ENCODE results near the gene HPS1.

DNA sequence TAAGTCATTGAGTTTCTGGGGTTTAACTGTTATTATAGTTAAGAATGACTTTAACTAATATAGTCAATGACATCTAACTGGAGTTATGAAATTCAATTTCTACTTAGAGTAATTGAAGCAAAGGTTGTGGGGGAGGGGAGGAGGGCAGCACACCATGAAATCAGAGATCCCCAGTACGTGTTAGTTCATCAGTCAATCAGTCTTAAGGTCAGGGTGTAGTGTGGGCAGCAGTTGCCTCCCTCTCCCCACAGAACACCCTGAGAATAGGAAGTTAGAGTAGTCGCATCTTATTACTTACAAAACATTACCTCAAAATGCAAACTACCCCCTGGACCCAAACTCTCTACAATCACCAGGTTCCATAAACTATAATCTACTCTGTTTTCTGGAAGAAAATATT lies 7.0 kb upstream of the HPS1 start:
- TF ChIP-seq, protein P1, sequence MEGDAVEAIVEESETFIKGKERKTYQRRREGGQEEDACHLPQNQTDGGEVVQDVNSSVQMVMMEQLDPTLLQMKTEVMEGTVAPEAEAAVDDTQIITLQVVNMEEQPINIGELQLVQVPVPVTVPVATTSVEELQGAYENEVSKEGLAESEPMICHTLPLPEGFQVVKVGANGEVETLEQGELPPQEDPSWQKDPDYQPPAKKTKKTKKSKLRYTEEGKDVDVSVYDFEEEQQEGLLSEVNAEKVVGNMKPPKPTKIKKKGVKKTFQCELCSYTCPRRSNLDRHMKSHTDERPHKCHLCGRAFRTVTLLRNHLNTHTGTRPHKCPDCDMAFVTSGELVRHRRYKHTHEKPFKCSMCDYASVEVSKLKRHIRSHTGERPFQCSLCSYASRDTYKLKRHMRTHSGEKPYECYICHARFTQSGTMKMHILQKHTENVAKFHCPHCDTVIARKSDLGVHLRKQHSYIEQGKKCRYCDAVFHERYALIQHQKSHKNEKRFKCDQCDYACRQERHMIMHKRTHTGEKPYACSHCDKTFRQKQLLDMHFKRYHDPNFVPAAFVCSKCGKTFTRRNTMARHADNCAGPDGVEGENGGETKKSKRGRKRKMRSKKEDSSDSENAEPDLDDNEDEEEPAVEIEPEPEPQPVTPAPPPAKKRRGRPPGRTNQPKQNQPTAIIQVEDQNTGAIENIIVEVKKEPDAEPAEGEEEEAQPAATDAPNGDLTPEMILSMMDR (IDR thresholded peaks at IDR 0.05; ENCODE audit: extremely low read depth in 1 of 2, insufficient read depth in 1 of 2, low read depth in 1 of 2, low read length in 2 of 2), result no peak
- no peak for TF ChIP-seq POLR2A (IDR thresholded peaks at IDR 0.05; ENCODE audit: low read depth, low read length)
- no peak for TF ChIP-seq POLR2AphosphoS5 (IDR thresholded peaks at IDR 0.05; ENCODE audit: insufficient read depth, low read depth, low read length)
- no peak for TF ChIP-seq EZH2 (IDR thresholded peaks at IDR 0.05; ENCODE audit: borderline replicate concordance, low read depth, low read length, severe bottlenecking)

All from endothelial cell of umbilical vein (primary cell).